Right lobe of liver (tissue), 6 donors: Measurements from ENCODE around the gene NEGR1. TPM values are rescaled to one million over a fixed set of nuclear protein-coding genes. Genes with fewer than 3 reads are reported as not detected.

Experiments
- ATAC-seq, 4 donors: fragments of 200-7000 bp; cut with Tn5 transposase; one replicate each; pipeline ENCODE4 v1.9.1; 2020; ENCODE audit warnings: mild to moderate bottlenecking in 4 of 4, moderate library complexity in 4 of 4
- DNase-seq, 3 donors: peaks; one replicate each; pipeline ENCODE4 v3.0.0-alpha.2; 2020
- H3K27ac ChIP-seq, 3 donors: fragments of 200-600 bp; one replicate each; pipeline ENCODE4 v1.8.0; 2022
- H3K27me3 ChIP-seq, 2 donors: fragments of 200-600 bp; one replicate each; pipeline ENCODE4 v1.8.0; 2022
- H3K36me3 ChIP-seq, 4 donors: fragments of 200-600 bp; sonication (generic) in 1 of 4; one replicate each; pipeline versions ENCODE4 v1.5.1 to v1.8.0; 2017 to 2022; ENCODE audit warnings: control low read depth in 1 of 4
- H3K4me1 ChIP-seq, 4 donors: fragments of 200-600 bp; sonication (generic) in 1 of 4; one replicate each; pipeline versions ENCODE4 v1.5.1 to v1.8.0; 2017 to 2022; ENCODE audit warnings: control low read depth in 1 of 4
- H3K4me3 ChIP-seq, 3 donors: fragments of 200-600 bp; one replicate each; pipeline ENCODE4 v1.8.0; 2022
- H3K9me3 ChIP-seq, 4 donors: fragments of 200-600 bp; sonication (generic) in 1 of 4; one replicate each; pipeline versions ENCODE4 v1.5.1 to v1.8.0; 2017 to 2022; ENCODE audit warnings: control low read depth in 1 of 4
- CTCF ChIP-seq, 4 donors: fragments of 200-600 bp in 3 of 4; fragments of 450-650 bp in 1 of 4; IDR thresholded peaks; one replicate each; pipeline versions ENCODE4 v1.5.1 to v1.8.0; 2016 to 2022; ENCODE audit warnings: antibody characterized with exemption in 4 of 4, mild to moderate bottlenecking in 2 of 4
- POLR2A ChIP-seq: fragments of 450-650 bp; IDR thresholded peaks from one replicate; pipeline ENCODE4 v1.6.1; 2017; ENCODE audit warnings: antibody characterized with exemption, mild to moderate bottlenecking
- WGBS: methylation state at CpG from one replicate; pipeline ENCODE4 v1.1.6; 2018; ENCODE audit warnings: low coverage, low lambda C conversion rate; ENCODE audit not compliant: insufficient coverage; ENCODE audit errors: missing lambda C conversion rate; 5-methylcytosine and 5-hydroxymethylcytosine counted together
- intact Hi-C, 2 donors: fragments of 100-400 bp; cut with DNase I; formaldehyde crosslinking; loops; one replicate each; pipeline versions ENCODE4 v1.11.2 to v1.14.1; 2022
- total RNA-seq, 6 experiments: library from RNA; depleted of rRNA in 2 of 6; stranded (reverse); fragments of >200 nt in 2 of 6; fragmentation: NEBNext Ultra II Directional in 3 of 6; extraction: Animal tissue kit (Norgen Biotek cat#: 25700) in 3 of 6; gene quantifications; one replicate each; pipeline versions ENCODE4 v1.1.0 to v1.2.4, GENCODE V29; 2016 to 2023
- donor health status: DM: no; HTN: yes; CAD: no.
- donor health status: DM: no; HTN: no; CAD: no.
- donor health status: DM: no; HTN: no; CAD: no.
- donor health status: DM: no; HTN: yes; CAD: no.
- donor health status: DM: no; HTN: yes; CAD: no.

The NEGR1 gene
- total RNA-seq, 6 experiments from 2014 or later = 0.02 to 0.31 (median 0.14) TPM

- Histone ChIP-seq H3K9me3 (no peaks in the 10 kb centered on the region), H3K36me3 (no peaks in the 10 kb centered on the region), H3K4me1 (no peaks in the 10 kb centered on the region), H3K27me3 (no peaks in the 10 kb centered on the region), H3K4me3 (no peak overlapping the region), H3K27ac (no peak overlapping the region)
- no peak for DNase-seq
- TF ChIP-seq POLR2A = no peak
- TF ChIP-seq CTCF (IDR thresholded peaks at IDR 0.05) = no peak
- ATAC-seq = no peak
- intact Hi-C loops = no loop called here
- 47% methylated on average over 2 of the region's 2 CpGs for WGBS
Observed at GRCh38 chr1:71721532-71721931, 560.8 kb downstream of the NEGR1 start.

- H3K4me3 ChIP-seq = no peak overlapping the region
- TF ChIP-seq CTCF (IDR thresholded peaks at IDR 0.05) (no peak), POLR2A (no peak)
- intact Hi-C loops = no loop called here
- H3K4me1 ChIP-seq = no peaks in the 10 kb centered on the region
- WGBS = 10% methylated on average over 2 of the region's 2 CpGs
- no peaks in the 10 kb centered on the region for H3K9me3 ChIP-seq
- H3K36me3 ChIP-seq = no peaks in the 10 kb centered on the region
- DNase-seq = no peak
- no peak overlapping the region for H3K27ac ChIP-seq
- no peaks in the 10 kb centered on the region for H3K27me3 ChIP-seq
- ATAC-seq = no peak
Observed at GRCh38 chr1:71719330-71719729, 563.0 kb downstream of the NEGR1 start.

GRCh38 chr1:71717186-71717585 is 565.2 kb downstream of the NEGR1 start:
- Histone ChIP-seq H3K4me3 (no peak overlapping the region), H3K4me1 (no peaks in the 10 kb centered on the region), H3K9me3 (no peaks in the 10 kb centered on the region), H3K27me3 (no peaks in the 10 kb centered on the region), H3K36me3 (no peaks in the 10 kb centered on the region), H3K27ac (no peak overlapping the region)
- intact Hi-C loops = no loop called here
- ATAC-seq (no peak), DNase-seq (no peak)
- TF ChIP-seq POLR2A = no peak
- TF ChIP-seq CTCF (IDR thresholded peaks at IDR 0.05) = no peak

GRCh38 chr1:71711456-71711855 is 570.9 kb downstream of the NEGR1 start:
- no peaks in the 10 kb centered on the region for H3K9me3 ChIP-seq
- H3K27me3 ChIP-seq = no peaks in the 10 kb centered on the region
- H3K4me1 ChIP-seq = no peaks in the 10 kb centered on the region
- intact Hi-C loops = no loop called here
- no peak for DNase-seq
- TF ChIP-seq CTCF (IDR thresholded peaks at IDR 0.05) (no peak), POLR2A (no peak)
- no peak for ATAC-seq
- no peaks in the 10 kb centered on the region for H3K36me3 ChIP-seq
- H3K4me3 ChIP-seq = no peak overlapping the region
- no peak overlapping the region for H3K27ac ChIP-seq

GRCh38 chr1:71706029-71706671 is 576.2 kb downstream of the NEGR1 start:
- Histone ChIP-seq H3K9me3 (no peaks in the 10 kb centered on the region), H3K4me1 (no peaks in the 10 kb centered on the region), H3K4me3 (no peak overlapping the region), H3K27ac (no peak overlapping the region), H3K27me3 (no peaks in the 10 kb centered on the region), H3K36me3 (no peaks in the 10 kb centered on the region)
- DNase-seq = no peak
- TF ChIP-seq CTCF (IDR thresholded peaks at IDR 0.05) = no peak
- no peak for ATAC-seq
- 36% methylated on average over 4 of the region's 5 CpGs for WGBS
- intact Hi-C loops = no loop called here
